GM19351 (cell line): ENCODE measurements around the gene CARD14.
A peak's percentile ranks its signal among the peaks of the same experiment; 100 is the strongest.
"Not testable (repeated sequence)": the region's sequence is repeated elsewhere in the genome, so short reads cannot be mapped to it uniquely, and the experiment has no call there.

Source experiments
- ATAC-seq: cut with Tn5 transposase; IDR thresholded peaks from one replicate; pipeline ENCODE4 v1.9.1; 2021; ENCODE audit warnings: mild to moderate bottlenecking, moderate library complexity; ENCODE audit not compliant: unreplicated experiment

The CARD14 gene

DNA sequence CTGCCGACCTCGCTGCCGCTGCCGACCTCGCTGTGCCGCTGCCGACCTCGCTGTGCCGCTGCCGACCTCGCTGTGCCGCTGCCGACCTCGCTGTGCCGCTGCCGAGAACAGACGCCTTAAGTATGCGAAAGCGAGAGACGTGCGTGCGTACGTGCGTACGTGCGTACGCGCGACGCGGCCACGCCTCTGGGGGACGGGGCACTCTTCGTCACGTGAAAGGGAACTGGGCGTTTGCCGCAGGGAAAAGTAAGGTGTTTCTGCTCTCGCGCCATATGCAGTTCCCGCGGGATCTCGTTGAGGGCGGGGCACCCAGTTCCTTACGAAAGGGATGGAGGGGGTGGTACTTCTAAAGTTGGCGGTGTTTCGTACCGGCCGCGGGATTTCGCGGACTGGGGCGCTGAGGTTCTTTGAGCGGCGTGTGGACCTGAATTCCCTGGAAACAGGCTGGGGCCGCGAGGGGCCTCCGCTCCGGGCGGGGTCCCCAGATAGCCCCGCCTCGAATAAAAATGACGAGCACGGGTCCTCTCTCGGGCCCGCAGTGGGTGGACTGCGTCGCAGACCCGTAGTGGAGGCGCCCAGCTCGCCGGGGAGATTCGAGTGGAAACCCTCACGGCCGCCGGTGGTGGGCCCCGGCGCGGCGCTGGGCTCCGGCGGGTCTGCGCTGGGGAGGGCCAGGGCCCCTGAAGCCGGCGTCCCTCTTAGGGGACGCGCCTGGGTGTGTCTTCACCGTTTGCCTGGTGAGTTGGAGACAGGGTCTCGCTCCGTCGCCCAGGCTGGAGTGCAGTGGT is 22.6 kb upstream of the CARD14 start, which contains the start of gene EIF4A3:
Gene EIF4A3 (minus strand): TSS at position 94 of the 788 bp plus-strand sequence. CDS start 167 bp downstream, outside the sequence.
- ATAC-seq: peak; percentile 90

DNA sequence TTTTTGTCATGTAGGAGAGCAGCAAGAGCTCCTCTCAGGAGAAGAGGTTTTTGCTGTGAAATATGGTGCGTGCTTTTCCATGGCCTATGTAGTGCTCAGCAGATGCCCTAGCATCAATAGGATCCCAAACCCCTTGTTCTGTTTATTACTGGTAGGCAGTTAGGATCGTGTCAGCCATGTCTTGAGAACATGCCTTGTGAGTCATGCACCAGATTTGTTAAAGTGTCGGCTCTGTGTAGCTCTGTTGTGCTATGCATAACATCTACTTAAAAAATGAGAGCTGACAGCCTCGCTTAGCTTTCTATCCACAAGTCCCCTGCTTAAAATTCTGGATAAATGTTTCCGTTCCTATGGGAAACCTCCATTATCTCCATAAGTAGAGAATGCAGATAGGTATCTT is 18.5 kb upstream of the CARD14 start:
- no peak for ATAC-seq

DNA sequence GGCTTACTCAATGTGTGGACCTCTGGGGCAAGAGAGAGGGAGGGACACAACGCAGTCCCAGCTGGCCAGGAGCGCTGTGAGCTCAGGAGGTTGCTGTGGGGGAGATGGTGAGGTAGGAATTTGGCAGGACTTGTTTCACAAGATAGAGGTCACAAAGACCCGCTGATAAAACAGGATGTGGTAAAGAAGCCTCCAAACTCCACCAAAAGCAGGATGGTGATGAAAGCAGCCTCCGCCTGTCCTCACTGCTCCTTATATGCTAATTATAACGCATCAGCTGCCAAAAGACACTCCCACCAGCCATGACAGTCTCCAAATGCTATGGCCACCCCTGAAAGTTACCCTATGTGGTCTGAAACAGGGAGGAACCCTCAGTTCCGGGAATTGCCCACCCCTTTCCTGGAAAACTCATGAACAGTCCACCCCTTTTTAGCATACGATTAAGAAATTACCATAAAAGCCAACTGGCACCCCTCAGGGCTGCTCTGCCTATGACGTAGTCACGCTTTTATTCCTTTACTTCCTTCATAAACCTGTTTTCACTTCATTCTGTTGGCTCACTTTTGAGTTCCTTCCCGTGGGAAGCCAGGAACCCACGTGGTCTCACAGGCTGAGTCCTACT is 17.6 kb upstream of the CARD14 start:
- no peak for ATAC-seq

GRCh38 chr17:80153004-80153403 is 16.8 kb upstream of the CARD14 start:
- ATAC-seq: no peak

GRCh38 chr17:80154166-80154565 is 15.7 kb upstream of the CARD14 start:
- no peak for ATAC-seq

DNA sequence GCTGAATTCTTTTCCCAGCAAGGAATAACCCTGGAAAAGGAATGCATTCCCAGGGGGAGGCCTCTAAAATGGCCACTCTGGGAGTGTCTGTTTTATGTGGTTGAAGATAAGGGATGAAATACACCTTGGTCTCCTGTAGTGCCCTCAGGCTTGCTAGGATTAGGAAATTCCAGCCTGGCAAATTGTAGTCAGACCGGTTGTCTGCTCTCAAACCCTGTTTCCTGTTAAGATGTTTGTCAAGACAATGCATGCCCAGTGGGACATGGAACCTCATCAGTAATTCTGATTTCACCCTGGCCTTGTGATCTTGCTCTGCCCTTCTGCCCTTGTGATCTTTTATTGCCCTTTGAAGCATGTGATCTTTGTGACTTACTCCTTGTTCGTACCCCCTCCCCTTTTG is 14.2 kb upstream of the CARD14 start:
- ATAC-seq: not testable (repeated sequence)

- ATAC-seq: no peak
Measured at GRCh38 chr17:80158846-80159245, 11.0 kb upstream of the CARD14 start.

GRCh38 chr17:80160536-80160935 is 9.3 kb upstream of the CARD14 start:
- no peak for ATAC-seq

DNA sequence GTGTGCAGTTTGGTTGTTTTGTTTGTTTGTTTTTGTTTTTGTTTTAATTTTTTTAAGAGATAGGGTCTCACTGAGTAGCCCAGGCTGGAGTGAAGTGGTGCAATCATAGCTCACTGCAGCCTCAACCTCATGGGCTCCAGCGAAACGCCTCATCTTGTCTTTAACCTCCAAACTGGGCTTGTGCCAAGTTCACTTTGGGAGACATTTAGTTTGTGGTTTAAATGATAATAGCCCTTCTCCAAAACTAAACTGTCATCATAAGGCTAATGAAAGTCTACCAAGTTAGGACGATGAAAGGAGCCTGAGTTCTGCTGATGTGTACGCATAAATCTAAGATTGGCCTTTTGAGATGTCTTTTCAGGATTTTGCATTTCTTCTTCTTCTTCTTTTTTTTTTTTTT is 6.5 kb upstream of the CARD14 start:
- no peak for ATAC-seq

- no peak for ATAC-seq
Measured at GRCh38 chr17:80164185-80164584, 5.6 kb upstream of the CARD14 start.

DNA sequence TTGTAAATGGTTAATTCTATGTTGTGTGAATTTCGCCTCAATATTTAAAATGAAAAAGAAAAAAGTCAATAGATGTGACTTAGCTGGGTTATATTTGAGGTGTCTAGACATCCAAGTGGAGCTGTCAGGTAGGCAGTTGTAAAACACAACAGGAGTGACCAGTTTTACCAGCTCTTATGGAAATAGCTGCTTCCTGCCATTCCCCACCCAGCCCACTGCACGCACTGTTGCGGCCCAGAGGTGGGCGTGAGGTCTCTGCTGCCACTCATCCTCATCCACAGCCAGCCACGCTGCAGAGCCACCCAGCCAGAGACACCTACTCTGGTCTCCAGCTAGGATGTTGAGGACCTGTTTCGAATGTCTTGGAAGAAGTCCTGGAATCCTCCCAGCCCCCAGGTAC is 3.4 kb upstream of the CARD14 start:
- no peak for ATAC-seq

- no peak for ATAC-seq
Measured at GRCh38 chr17:80168371-80168770, 1.5 kb upstream of the CARD14 start.

DNA sequence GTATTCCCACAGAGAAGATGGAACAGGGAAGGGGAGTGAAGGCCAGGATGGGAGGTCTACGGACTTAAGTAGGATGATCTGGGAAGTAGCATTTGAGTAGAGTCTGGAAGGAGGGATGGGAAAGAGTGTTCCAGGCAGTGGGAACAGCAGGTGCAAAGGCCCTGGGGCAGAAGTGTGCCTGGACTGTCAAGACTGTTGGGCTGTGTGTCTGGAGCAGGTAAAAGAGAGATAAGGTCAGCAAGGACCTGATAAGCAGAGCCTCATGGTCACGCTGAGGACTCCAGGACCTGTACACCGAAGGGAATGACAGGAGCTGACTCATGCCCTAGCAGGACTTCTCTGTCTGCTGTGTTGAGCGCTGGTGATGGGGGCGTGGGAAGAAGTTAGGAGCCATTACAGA is 723 bp upstream of the CARD14 start:
- no peak for ATAC-seq

DNA sequence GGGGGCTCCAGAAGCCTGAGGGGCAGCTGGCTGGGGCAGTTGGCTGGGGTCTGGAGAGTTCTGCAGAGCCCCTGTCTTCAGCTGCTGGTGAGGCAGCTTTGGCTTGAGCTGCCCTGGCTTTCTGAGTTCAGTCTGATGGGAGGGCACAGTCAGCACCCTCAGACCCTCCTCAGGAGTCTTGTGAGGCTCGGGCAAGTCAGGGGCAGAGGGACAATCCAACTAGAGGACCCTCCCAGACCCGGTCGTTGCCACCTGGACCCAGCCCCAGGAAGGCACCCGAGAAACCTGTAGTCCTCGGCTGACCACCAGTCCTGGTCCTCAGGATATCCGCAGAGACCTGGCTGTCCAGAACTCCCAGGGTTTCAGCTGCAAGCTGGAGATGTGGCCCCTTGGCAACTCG is 1.9 kb downstream of the CARD14 start:
- ATAC-seq: no peak

- ATAC-seq: no peak
Measured at GRCh38 chr17:80173126-80173525, 3.3 kb downstream of the CARD14 start.

- ATAC-seq: no peak
Measured at GRCh38 chr17:80173916-80174315, 4.1 kb downstream of the CARD14 start.

GRCh38 chr17:80176757-80177156 is 6.9 kb downstream of the CARD14 start:
- no peak for ATAC-seq

GRCh38 chr17:80177986-80178595 is 8.3 kb downstream of the CARD14 start:
- ATAC-seq: no peak

GRCh38 chr17:80180192-80180591 is 10.4 kb downstream of the CARD14 start:
- ATAC-seq: no peak

GRCh38 chr17:80181431-80181830 is 11.6 kb downstream of the CARD14 start:
- no peak for ATAC-seq

DNA sequence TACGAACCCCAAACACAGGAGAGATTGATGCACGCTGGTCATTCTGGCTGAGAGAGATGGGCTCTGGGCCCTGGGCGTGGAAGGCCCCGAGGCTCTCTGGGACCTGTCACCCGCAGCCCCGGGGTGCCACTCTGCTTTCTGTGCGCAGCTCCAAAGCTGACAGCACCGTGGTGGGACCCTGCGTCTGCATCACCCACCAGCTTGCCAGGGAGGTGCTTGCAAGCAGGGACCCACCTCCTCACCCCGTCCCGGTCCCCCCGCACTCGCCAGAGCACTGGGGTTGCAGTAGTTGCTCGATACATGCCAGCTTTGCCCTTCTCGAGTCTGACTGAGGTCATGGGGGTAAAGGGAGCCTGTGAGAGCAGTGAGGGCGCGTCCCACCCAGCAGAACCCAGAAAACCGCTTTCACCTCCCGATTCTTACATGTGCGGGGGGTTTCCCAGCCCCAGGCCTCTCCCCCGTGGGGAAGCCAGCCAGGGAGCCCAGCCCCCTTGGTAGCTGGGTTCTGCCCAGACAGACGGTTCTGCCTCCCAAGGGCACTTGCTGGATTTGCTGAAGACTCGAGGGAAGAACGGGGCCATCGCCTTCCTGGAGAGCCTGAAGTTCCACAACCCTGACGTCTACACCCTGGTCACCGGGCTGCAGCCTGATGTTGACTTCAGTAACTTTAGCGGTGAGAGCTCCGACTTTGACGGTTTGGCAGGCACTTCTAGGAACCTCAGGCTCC is 12.5 kb downstream of the CARD14 start:
- ATAC-seq: no peak
